OCI-LY3 (cell line): ENCODE measurements around the gene MMD2.
"Not testable (repeated sequence)": the region's sequence is repeated elsewhere in the genome, so short reads cannot be mapped to it uniquely, and the experiment has no call there.

Experiments used
- EZH2phosphoT487 ChIP-seq: fragments of 200-600 bp; shearing (Covaris generic); IDR thresholded peaks from 2 replicates; pipeline ENCODE4 v1.6.1; 2018; ENCODE audit warnings: antibody characterized with exemption, mixed run types, low read depth
- TF ChIP-seq, protein P1 (sequence below): fragments of 200-600, 300-600 bp; sonication (generic); IDR thresholded peaks from 2 replicates; pipeline ENCODE4 v1.5.1; 2014; ENCODE audit warnings: antibody characterized with exemption, low read length, low read depth

DNA sequence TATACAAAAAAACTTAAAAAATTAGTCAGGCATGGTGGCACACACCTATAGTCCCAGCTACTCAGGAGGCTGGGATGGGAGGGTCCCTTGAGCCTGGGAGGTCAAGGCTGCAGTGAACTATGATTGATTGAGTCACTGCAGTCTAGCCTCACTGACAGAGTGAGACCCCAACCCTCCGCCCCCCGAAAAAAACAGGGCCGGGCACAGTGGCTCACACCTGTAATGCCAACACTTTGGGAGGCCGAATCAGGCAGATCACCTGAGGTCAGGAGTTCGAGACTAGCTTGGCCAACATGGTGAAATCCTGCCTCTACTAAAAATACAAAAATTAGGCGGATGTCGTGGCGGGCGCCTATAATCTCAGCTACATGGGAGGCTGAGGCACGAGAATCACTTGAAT is 13.5 kb upstream of the MMD2 start:
- not testable (repeated sequence) for TF ChIP-seq EZH2phosphoT487
- TF ChIP-seq, protein P1, sequence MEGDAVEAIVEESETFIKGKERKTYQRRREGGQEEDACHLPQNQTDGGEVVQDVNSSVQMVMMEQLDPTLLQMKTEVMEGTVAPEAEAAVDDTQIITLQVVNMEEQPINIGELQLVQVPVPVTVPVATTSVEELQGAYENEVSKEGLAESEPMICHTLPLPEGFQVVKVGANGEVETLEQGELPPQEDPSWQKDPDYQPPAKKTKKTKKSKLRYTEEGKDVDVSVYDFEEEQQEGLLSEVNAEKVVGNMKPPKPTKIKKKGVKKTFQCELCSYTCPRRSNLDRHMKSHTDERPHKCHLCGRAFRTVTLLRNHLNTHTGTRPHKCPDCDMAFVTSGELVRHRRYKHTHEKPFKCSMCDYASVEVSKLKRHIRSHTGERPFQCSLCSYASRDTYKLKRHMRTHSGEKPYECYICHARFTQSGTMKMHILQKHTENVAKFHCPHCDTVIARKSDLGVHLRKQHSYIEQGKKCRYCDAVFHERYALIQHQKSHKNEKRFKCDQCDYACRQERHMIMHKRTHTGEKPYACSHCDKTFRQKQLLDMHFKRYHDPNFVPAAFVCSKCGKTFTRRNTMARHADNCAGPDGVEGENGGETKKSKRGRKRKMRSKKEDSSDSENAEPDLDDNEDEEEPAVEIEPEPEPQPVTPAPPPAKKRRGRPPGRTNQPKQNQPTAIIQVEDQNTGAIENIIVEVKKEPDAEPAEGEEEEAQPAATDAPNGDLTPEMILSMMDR: not testable (repeated sequence)
